ENCODE results near the gene ALMS1. TPM values are rescaled to one million over a fixed set of nuclear protein-coding genes. Genes with fewer than 3 reads are reported as not detected.

The ALMS1 gene
- total RNA-seq, 5 donors from 2014 or later (not counting 1 experiment from before 2014, with no cell fraction given) = 25.1 to 31.1 (median 27.3) TPM

DNA sequence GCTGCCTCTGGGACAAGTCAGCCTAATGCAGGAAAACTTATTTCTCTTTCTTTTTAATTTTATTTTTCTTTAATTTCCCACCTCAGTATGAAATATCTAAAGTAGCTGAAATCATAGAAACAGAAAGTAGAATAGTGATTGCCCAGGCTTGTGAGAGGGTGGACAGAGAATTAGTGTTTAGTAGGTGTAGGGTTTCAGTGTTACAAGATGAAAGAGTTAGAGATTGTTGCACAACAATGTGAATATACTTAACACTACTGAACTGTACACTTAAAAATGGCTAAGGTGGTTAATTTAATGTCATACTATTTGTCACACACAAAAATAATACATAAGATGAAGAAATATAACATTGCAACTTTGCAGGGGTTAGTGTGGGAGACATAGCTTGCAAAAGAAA, 175.8 kb downstream of the ALMS1 start:
- no peak overlapping the region for H3K4me3 Mint-ChIP-seq
- H3K4me1 ChIP-seq (ENCODE audit: control insufficient read depth in 1 of 2, extremely low read depth in 1 of 2, insufficient read depth in 2 of 2, low read length in 2 of 2) = no peaks in the 10 kb centered on the region
- POLR2A ChIA-PET = no interaction called here
- CTCF ChIA-PET = no interaction called here
- H3K4me3 ChIP-seq (ENCODE audit: control insufficient read depth in 1 of 2, extremely low read depth in 1 of 2, low read length in 1 of 2) = no peak overlapping the region
- no peaks in the 10 kb centered on the region for H3K9me3 Mint-ChIP-seq
- H3K27me3 Mint-ChIP-seq = no peaks in the 10 kb centered on the region
- H3K27ac Mint-ChIP-seq = no peak overlapping the region
- H3K4me1 Mint-ChIP-seq = no peaks in the 10 kb centered on the region
- no peaks in the 10 kb centered on the region for H3K9me3 ChIP-seq
- peaks cover 52% of the 10 kb centered on the region for H3K36me3 Mint-ChIP-seq
- peaks cover 0 to 10% of the 10 kb centered on the region in 2 donors for H3K36me3 ChIP-seq (ENCODE audit: control insufficient read depth in 2 of 2, extremely low read depth in 1 of 2, insufficient read depth in 1 of 2, low read length in 1 of 2)
- H3K27me3 ChIP-seq (replicated peaks in 1 of 2; ENCODE audit: control insufficient read depth in 2 of 2, extremely low read depth in 1 of 2, insufficient read depth in 2 of 2, low read length in 1 of 2) = no peaks in the 10 kb centered on the region
- H3K27ac ChIP-seq (ENCODE audit: low read length) = no peak overlapping the region
- ATAC-seq (replicated peaks in 1 of 4) (no peak), DNase-seq (no peak)

DNA sequence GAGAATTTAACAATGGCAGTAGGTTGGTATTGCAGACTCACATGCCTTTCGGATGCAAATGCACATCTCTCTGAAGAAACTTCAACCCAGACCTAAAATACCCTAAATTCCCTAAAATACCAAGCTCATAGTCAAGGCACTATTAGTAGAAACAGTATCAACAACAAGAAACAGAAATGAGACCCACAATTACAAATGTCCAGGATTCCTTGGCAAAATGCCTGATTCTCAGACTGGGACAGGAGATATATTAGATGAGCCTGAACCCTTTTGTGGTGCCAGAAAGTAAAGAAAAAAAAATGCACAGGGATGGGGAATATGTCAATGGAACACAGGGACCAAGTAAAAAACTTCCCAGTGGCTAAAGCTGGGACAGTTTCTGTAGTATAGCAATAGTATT, 179.3 kb downstream of the ALMS1 start:
- H3K27ac ChIP-seq (ENCODE audit: low read length) = no peak overlapping the region
- H3K4me3 Mint-ChIP-seq = no peak overlapping the region
- no peaks in the 10 kb centered on the region for H3K9me3 ChIP-seq
- H3K27me3 Mint-ChIP-seq = no peaks in the 10 kb centered on the region
- no peak for ATAC-seq (replicated peaks in 1 of 4)
- H3K36me3 ChIP-seq (ENCODE audit: control insufficient read depth in 2 of 2, extremely low read depth in 1 of 2, insufficient read depth in 1 of 2, low read length in 1 of 2) = peaks cover 0 to 7% of the 10 kb centered on the region in 2 donors
- peaks cover 31% of the 10 kb centered on the region for H3K36me3 Mint-ChIP-seq
- ChIA-PET CTCF (no interaction called here), POLR2A (no interaction called here)
- 80% methylated on average over 1 of the region's 1 CpG for WGBS (ENCODE audit: insufficient coverage)
- no peaks in the 10 kb centered on the region for H3K27me3 ChIP-seq (replicated peaks in 1 of 2; ENCODE audit: control insufficient read depth in 2 of 2, extremely low read depth in 1 of 2, insufficient read depth in 2 of 2, low read length in 1 of 2)
- no peak overlapping the region for H3K27ac Mint-ChIP-seq
- no peaks in the 10 kb centered on the region for H3K4me1 Mint-ChIP-seq
- H3K4me1 ChIP-seq (ENCODE audit: control insufficient read depth in 1 of 2, extremely low read depth in 1 of 2, insufficient read depth in 2 of 2, low read length in 2 of 2) = no peaks in the 10 kb centered on the region
- no peak overlapping the region for H3K4me3 ChIP-seq (ENCODE audit: control insufficient read depth in 1 of 2, extremely low read depth in 1 of 2, low read length in 1 of 2)
- H3K9me3 Mint-ChIP-seq = no peaks in the 10 kb centered on the region
- DNase-seq = no peak

DNA sequence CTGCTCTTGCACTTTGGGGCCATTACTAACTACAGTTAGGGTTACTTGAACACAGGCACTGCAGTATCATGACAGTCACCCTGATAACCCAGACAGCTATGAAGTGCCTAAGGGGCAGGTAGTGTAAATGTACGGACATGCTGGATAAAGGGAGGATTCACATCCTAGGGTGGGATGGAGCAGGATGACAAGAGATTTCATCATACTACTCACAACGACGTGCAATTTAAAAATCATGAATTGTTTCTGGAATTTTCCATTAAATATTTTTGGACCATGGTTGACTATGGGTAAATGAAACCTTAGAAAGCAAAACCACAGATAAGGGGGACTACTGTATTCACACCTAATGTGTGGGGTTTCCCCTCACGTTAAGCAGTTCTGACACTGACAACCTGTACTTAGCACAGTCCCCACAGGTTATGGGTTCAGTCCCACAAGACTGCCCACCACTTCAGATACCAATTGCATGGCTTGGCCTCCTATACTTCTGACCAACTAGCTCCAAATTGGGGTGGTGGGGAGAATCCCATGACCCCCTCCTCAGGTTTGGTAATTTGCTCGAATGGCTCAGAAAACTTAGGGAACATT, 180.7 kb downstream of the ALMS1 start:
- no peaks in the 10 kb centered on the region for H3K4me1 Mint-ChIP-seq
- POLR2A ChIA-PET = no interaction called here
- H3K27ac Mint-ChIP-seq = no peak overlapping the region
- H3K9me3 Mint-ChIP-seq = no peaks in the 10 kb centered on the region
- H3K9me3 ChIP-seq = no peaks in the 10 kb centered on the region
- H3K4me3 ChIP-seq (ENCODE audit: control insufficient read depth in 1 of 2, extremely low read depth in 1 of 2, low read length in 1 of 2) = no peak overlapping the region
- WGBS (ENCODE audit: insufficient coverage) = no CpG with 5 or more reads among the region's 5 CpGs
- CTCF ChIA-PET = no interaction called here
- H3K4me1 ChIP-seq (ENCODE audit: control insufficient read depth in 1 of 2, extremely low read depth in 1 of 2, insufficient read depth in 2 of 2, low read length in 2 of 2) = no peaks in the 10 kb centered on the region
- no peaks in the 10 kb centered on the region for H3K27me3 Mint-ChIP-seq
- H3K27me3 ChIP-seq (replicated peaks in 1 of 2; ENCODE audit: control insufficient read depth in 2 of 2, extremely low read depth in 1 of 2, insufficient read depth in 2 of 2, low read length in 1 of 2) = no peaks in the 10 kb centered on the region
- no peak for ATAC-seq (replicated peaks in 1 of 4)
- peaks cover 0 to under 1% of the 10 kb centered on the region in 2 donors for H3K36me3 ChIP-seq (ENCODE audit: control insufficient read depth in 2 of 2, extremely low read depth in 1 of 2, insufficient read depth in 1 of 2, low read length in 1 of 2)
- H3K4me3 Mint-ChIP-seq = no peak overlapping the region
- no peak for DNase-seq
- peaks cover 26% of the 10 kb centered on the region for H3K36me3 Mint-ChIP-seq
- H3K27ac ChIP-seq (ENCODE audit: low read length) = no peak overlapping the region

DNA sequence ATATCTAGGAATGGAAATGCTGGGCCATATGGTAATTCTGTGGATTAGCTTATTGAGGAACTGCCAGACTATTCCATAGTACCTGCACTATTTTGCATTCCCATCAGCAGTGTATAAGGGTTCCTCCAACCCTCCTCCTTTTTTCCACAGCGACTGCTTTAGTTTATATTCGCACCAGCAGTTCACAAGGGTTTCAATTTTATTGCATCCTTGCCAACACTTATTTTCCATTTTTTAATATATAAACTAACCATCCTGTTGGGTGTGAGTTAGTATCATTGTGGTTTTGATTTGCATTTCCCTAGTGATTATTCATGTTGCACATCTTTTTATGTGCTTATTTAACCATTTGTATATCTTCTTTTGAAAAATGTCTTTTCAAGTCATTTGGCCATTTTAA, 189.6 kb downstream of the ALMS1 start:
- Mint-ChIP-seq H3K27me3 (no peaks in the 10 kb centered on the region), H3K4me1 (no peaks in the 10 kb centered on the region), H3K9me3 (peaks cover 8 to 17% (median 8%) of the 10 kb centered on the region in 3 donors), H3K4me3 (no peak overlapping the region), H3K36me3 (peaks cover 45% of the 10 kb centered on the region), H3K27ac (no peak overlapping the region)
- no peaks in the 10 kb centered on the region for H3K4me1 ChIP-seq (ENCODE audit: control insufficient read depth in 1 of 2, extremely low read depth in 1 of 2, insufficient read depth in 2 of 2, low read length in 2 of 2)
- H3K9me3 ChIP-seq = no peaks in the 10 kb centered on the region
- WGBS (ENCODE audit: insufficient coverage) = no CpG with 5 or more reads among the region's 2 CpGs
- ChIA-PET POLR2A (interaction anchor here in 1 of 2 donors (0.6 kb wide), 1 partner anchor 81 kb away, joined by 3 read pairs; no protein-coding TSS in a partner anchor), CTCF (interaction anchor here (0.6 kb wide), 2 partner anchors 80 to 914 kb away, joined by 3 to 5 read pairs; no protein-coding TSS in a partner anchor)
- H3K4me3 ChIP-seq (ENCODE audit: control insufficient read depth in 1 of 2, extremely low read depth in 1 of 2, low read length in 1 of 2) = no peak overlapping the region
- no peak overlapping the region for H3K27ac ChIP-seq (ENCODE audit: low read length)
- ATAC-seq (replicated peaks in 1 of 4) = no peak
- no peak for DNase-seq
- H3K27me3 ChIP-seq (replicated peaks in 1 of 2; ENCODE audit: control insufficient read depth in 2 of 2, extremely low read depth in 1 of 2, insufficient read depth in 2 of 2, low read length in 1 of 2) = no peaks in the 10 kb centered on the region
- H3K36me3 ChIP-seq (ENCODE audit: control insufficient read depth in 2 of 2, extremely low read depth in 1 of 2, insufficient read depth in 1 of 2, low read length in 1 of 2) = peaks cover 0 to 6% of the 10 kb centered on the region in 2 donors

GRCh38 chr2:73582364-73582763, 196.7 kb downstream of the ALMS1 start:
- Histone ChIP-seq H3K27ac (ENCODE audit: low read length) (no peak overlapping the region), H3K4me3 (ENCODE audit: control insufficient read depth in 1 of 2, extremely low read depth in 1 of 2, low read length in 1 of 2) (no peak overlapping the region), H3K36me3 (ENCODE audit: control insufficient read depth in 2 of 2, extremely low read depth in 1 of 2, insufficient read depth in 1 of 2, low read length in 1 of 2) (no peaks in the 10 kb centered on the region), H3K27me3 (replicated peaks in 1 of 2; ENCODE audit: control insufficient read depth in 2 of 2, extremely low read depth in 1 of 2, insufficient read depth in 2 of 2, low read length in 1 of 2) (no peaks in the 10 kb centered on the region), H3K4me1 (ENCODE audit: control insufficient read depth in 1 of 2, extremely low read depth in 1 of 2, insufficient read depth in 2 of 2, low read length in 2 of 2) (no peaks in the 10 kb centered on the region), H3K9me3 (no peaks in the 10 kb centered on the region)
- peaks cover 74% of the 10 kb centered on the region for H3K36me3 Mint-ChIP-seq
- H3K27ac Mint-ChIP-seq = no peak overlapping the region
- H3K4me3 Mint-ChIP-seq = no peak overlapping the region
- no peaks in the 10 kb centered on the region for H3K27me3 Mint-ChIP-seq
- ChIA-PET CTCF (no interaction called here), POLR2A (no interaction called here)
- peaks cover 5 to 10% (median 7%) of the 10 kb centered on the region in 3 donors for H3K4me1 Mint-ChIP-seq
- ATAC-seq (replicated peaks in 1 of 4) = no peak
- DNase-seq = no peak
- peaks cover 18 to 39% (median 28%) of the 10 kb centered on the region in 3 donors for H3K9me3 Mint-ChIP-seq
- no CpG with 5 or more reads among the region's 2 CpGs for WGBS (ENCODE audit: insufficient coverage)

GRCh38 chr2:73588177-73588576, 202.5 kb downstream of the ALMS1 start:
- H3K27ac Mint-ChIP-seq = no peak overlapping the region
- DNase-seq (no peak), ATAC-seq (replicated peaks in 1 of 4) (no peak)
- Histone ChIP-seq H3K4me3 (ENCODE audit: control insufficient read depth in 1 of 2, extremely low read depth in 1 of 2, low read length in 1 of 2) (no peak overlapping the region), H3K9me3 (no peaks in the 10 kb centered on the region), H3K4me1 (ENCODE audit: control insufficient read depth in 1 of 2, extremely low read depth in 1 of 2, insufficient read depth in 2 of 2, low read length in 2 of 2) (no peaks in the 10 kb centered on the region), H3K27ac (ENCODE audit: low read length) (no peak overlapping the region), H3K36me3 (ENCODE audit: control insufficient read depth in 2 of 2, extremely low read depth in 1 of 2, insufficient read depth in 1 of 2, low read length in 1 of 2) (no peaks in the 10 kb centered on the region), H3K27me3 (replicated peaks in 1 of 2; ENCODE audit: control insufficient read depth in 2 of 2, extremely low read depth in 1 of 2, insufficient read depth in 2 of 2, low read length in 1 of 2) (no peaks in the 10 kb centered on the region)
- H3K27me3 Mint-ChIP-seq = no peaks in the 10 kb centered on the region
- POLR2A ChIA-PET = no interaction called here
- peaks cover 5 to 12% (median 5%) of the 10 kb centered on the region in 3 donors for H3K9me3 Mint-ChIP-seq
- peaks cover 56% of the 10 kb centered on the region for H3K36me3 Mint-ChIP-seq
- H3K4me1 Mint-ChIP-seq = peaks cover 3 to 9% (median 8%) of the 10 kb centered on the region in 3 donors
- no peak overlapping the region for H3K4me3 Mint-ChIP-seq
- CTCF ChIA-PET = no interaction called here
- WGBS (ENCODE audit: insufficient coverage) = no CpG with 5 or more reads among the region's 4 CpGs

DNA sequence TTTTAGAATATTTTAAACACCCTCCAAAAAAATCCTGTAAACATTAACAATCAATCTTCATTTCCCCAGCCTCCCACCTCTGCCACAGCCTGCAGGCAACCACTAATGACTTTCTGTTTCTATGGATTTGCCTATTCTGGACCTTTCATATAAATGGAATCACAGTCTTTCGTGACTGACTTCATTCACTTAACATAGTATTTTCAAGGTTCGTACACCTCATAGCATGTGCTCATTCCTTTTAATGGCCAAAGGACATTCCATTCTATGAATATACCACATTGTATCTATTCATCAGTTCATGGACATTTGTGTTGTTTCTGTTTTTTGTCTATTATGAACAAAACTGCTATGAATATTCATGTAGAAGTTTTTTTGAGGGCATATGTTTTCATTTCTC, 208.0 kb downstream of the ALMS1 start:
- peaks cover 0 to 4% (median 0%) of the 10 kb centered on the region in 3 donors for H3K4me1 Mint-ChIP-seq
- Histone ChIP-seq H3K36me3 (ENCODE audit: control insufficient read depth in 2 of 2, extremely low read depth in 1 of 2, insufficient read depth in 1 of 2, low read length in 1 of 2) (no peaks in the 10 kb centered on the region), H3K9me3 (no peaks in the 10 kb centered on the region), H3K4me3 (ENCODE audit: control insufficient read depth in 1 of 2, extremely low read depth in 1 of 2, low read length in 1 of 2) (no peak overlapping the region), H3K27me3 (replicated peaks in 1 of 2; ENCODE audit: control insufficient read depth in 2 of 2, extremely low read depth in 1 of 2, insufficient read depth in 2 of 2, low read length in 1 of 2) (no peaks in the 10 kb centered on the region), H3K27ac (ENCODE audit: low read length) (no peak overlapping the region), H3K4me1 (ENCODE audit: control insufficient read depth in 1 of 2, extremely low read depth in 1 of 2, insufficient read depth in 2 of 2, low read length in 2 of 2) (no peaks in the 10 kb centered on the region)
- ChIA-PET CTCF (no interaction called here), POLR2A (no interaction called here)
- H3K9me3 Mint-ChIP-seq = peaks cover 5 to 6% (median 6%) of the 10 kb centered on the region in 3 donors
- ATAC-seq (replicated peaks in 1 of 4) (no peak), DNase-seq (no peak)
- H3K4me3 Mint-ChIP-seq = no peak overlapping the region
- no peak overlapping the region for H3K27ac Mint-ChIP-seq
- H3K36me3 Mint-ChIP-seq = peaks cover 60% of the 10 kb centered on the region
- H3K27me3 Mint-ChIP-seq = no peaks in the 10 kb centered on the region
- no CpG with 5 or more reads among the region's 2 CpGs for WGBS (ENCODE audit: insufficient coverage)
